Inflammatory macrophage (primary cell): ENCODE results near the gene SLC17A5.
"Not testable (repeated sequence)": the region's sequence is repeated elsewhere in the genome, so short reads cannot be mapped to it uniquely, and the experiment has no call there.

Experiments
- DNase-seq, 2 donors: peaks; one replicate each; pipeline ENCODE4 v3.0.0-alpha.2; 2020 to 2022
- total RNA-seq, 18 experiments: gene quantifications; one replicate each; lab custom pipeline; 2026; ENCODE audit warnings: mixed read lengths in 6 of 18, inconsistent platforms in 2 of 18; lab: John Stamatoyannopoulos, UW

Gene SLC17A5, protein sequence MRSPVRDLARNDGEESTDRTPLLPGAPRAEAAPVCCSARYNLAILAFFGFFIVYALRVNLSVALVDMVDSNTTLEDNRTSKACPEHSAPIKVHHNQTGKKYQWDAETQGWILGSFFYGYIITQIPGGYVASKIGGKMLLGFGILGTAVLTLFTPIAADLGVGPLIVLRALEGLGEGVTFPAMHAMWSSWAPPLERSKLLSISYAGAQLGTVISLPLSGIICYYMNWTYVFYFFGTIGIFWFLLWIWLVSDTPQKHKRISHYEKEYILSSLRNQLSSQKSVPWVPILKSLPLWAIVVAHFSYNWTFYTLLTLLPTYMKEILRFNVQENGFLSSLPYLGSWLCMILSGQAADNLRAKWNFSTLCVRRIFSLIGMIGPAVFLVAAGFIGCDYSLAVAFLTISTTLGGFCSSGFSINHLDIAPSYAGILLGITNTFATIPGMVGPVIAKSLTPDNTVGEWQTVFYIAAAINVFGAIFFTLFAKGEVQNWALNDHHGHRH
- total RNA-seq: 32.7 to 174 (median 125) reads per million in 18 experiments

DNA sequence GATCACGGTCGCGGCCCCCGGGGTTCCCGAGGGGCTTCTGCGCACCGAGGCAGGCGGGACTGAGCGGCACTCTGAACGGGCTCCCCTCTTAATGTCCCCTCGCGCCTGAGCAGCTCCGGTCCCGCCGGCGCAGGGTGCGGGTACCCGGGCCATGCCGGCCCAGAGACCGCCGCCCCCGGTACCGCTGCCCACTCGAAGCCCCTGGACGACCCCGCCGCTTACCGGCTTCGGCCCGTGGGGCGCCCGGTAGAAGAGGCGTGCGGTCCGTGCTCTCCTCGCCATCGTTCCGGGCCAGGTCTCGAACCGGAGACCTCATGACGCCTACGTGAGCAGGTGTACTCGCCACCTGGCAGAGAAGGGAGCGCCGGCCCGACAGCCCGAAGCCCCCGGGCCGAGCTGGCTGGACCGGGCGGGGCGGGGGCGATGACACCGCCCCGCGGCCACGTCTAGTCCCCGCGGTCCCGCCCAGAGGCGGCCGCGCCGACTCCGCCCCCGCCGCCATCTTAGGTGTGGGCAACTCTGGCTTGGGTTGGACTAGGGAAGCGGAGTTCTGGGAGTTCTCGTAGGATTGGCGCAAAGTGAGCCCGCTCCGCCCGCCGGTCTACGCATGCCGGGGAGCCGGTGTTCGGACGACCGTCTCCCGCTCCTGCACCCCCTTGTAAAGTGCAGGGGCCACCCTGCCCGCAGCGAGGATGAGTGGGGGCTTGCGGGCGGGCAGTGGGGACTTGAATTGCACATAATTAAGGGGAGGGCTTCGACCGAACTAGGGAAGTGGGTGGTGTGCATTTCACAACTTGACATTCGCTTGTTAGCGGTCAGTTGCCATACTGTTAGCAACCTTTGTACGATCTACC lies at the start of gene SLC17A5:
TSS of gene SLC17A5 (minus strand) at position 422 of the 854 bp plus-strand sequence. CDS start at position 316, 106 bp downstream.
- peak; percentile 97 to 98 for DNase-seq

DNA sequence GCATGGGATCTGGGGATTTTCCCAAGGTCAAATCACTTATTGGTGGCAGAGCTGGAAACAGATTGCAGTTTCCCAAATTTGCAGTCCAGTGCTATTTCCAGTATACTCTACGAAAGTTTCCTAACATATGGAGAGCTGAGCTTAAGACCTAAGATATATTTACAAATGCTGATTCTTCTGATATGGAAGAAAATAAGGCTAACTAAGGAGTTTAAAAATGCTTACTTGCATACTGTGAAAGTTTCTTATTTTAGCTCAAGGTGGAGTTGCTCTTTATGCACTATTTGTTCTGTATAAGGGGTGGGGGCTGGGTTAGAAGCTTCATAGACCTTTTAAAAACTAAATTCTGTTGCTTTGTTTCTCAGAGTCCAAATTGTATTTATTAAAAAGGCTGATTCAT lies 49.7 kb upstream of the SLC17A5 start:
- DNase-seq: no peak

GRCh38 chr6:73702444-73702843 lies 48.7 kb upstream of the SLC17A5 start:
- DNase-seq: no peak

GRCh38 chr6:73699676-73700459 lies 46.1 kb upstream of the SLC17A5 start:
- no peak for DNase-seq

GRCh38 chr6:73696966-73697655 lies 43.3 kb upstream of the SLC17A5 start:
- peak; percentile 31 to 41 for DNase-seq

- peak; percentile 77 to 80 for DNase-seq
Observed at GRCh38 chr6:73695619-73696421, 42.0 kb upstream of the SLC17A5 start, which contains the start of gene CD109. Gene CD109 (plus strand): TSS chr6:73696203. CDS start chr6:73696216, 13 bp downstream.

DNA sequence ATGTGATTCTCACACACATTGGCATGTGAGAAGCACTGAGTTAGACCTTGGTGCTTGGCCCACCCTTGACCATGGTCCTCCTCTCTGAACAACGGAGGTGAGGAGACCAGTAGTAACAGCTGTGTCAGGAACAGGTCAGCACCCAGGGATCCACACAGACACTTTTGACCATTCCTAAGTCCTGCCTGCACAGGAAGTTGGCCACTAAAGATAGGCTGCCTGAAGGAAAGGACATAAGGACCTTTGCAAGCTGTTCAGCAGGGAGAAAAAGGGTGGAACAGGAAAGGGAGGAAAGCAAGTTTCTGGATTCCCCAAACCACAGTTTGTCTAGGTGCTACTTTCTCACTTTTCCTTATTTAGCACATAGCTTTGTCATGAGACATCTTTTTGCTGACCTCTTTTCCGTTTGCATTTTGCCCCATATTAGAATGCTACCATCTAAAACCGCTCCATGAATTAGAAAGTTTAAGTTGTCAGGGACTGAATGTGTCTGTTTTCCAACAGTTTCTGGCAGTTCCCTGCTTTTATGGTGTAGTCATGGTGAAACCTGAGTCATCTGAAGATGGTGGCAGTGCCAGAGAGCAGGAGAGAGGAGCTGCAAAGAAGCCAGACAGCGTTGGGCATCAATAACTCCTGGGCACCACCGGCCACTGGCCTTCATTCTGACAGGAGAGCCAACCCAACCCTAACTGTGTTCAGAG lies 41.1 kb upstream of the SLC17A5 start:
- DNase-seq: peak in 1 of 2 donors; percentile 13

DNA sequence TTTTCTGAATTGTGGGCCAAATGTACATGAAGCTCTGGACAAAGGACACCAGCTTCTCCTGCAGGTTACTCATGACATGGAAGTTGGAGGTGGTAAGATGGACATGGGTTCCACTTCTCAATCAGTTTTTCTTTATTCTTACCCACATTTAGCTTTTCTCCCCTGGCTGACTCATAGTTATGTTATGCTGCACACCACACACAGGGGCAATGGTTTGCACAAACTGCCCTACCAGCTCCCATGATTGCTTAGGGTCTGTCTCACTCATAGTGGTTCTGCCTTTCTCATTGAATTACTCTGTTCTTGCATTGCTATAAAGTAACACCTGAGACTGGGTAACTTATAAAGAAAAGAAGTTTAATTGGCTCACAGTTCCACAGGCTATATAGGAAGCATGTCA lies 37.7 kb upstream of the SLC17A5 start:
- no peak for DNase-seq

GRCh38 chr6:73690056-73690455 lies 36.3 kb upstream of the SLC17A5 start:
- peak in 1 of 2 donors; percentile 51 for DNase-seq

DNA sequence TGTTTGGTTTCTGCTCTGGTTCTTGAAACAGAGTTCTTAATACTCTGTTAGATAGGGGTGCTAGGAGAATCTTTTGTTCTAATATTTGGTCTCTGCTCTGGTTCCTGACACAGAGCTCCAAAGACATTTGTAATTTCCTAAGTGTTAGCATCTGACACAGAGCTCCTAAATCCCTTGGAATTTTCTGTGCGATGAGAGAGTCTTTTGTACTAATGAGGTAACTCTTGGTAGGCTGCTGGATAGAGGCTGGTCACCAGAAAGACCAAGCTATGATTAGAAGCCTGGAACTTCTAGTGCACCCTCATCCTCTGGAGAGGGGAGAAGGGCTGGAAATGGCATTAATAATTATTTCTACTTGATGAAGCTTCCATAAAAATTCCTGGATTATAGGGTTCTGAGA lies 34.6 kb upstream of the SLC17A5 start:
- no peak for DNase-seq

DNA sequence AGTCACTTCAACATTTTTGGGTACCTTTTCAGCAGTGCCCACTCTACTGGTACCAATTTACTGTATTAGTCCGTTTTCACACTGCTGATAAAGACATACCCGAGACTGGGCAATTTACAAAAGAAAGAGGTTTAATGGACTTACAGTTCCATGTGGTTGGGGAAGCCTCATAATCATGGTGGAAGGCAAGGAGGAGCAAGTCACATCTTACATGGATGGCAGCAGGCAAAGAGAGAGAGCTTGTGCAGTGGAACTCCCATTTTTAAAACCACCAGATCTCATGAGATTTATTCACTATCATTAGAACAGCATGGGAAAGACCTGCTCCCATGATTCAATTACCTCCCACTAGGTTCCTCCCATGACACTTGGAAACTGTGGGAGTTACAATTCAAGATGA lies 29.8 kb upstream of the SLC17A5 start:
- DNase-seq: not testable (repeated sequence)

DNA sequence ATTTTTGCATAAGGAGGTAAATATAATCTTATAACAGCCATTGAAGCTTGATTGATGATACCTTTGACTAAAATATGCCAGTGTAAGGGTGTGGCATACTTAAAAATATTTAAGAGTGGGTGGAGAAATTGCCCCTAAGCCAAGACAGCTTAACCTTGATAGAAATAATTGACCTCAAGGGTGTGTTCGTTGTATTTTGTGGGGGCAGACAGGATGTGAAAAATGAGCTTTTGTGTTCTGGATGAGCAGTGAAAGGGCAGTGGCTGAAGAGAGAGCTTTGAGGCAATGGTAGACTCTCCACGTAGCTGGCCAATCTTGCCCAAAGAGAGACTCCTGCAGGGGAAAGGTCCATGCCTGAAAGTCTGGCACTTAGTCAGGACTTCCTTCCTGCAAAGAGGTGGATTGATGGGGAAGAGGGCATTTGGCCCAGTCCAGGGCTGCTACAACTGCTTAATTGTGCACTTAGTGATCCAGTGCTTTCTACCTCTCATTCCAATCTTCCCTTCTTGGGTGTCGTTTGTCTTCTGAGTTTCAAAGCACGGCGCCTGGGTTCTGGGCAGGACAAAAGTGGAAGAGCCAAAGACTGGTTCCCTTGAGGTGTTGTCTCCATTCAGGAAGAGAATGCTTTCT lies 26.6 kb upstream of the SLC17A5 start:
- DNase-seq: no peak

DNA sequence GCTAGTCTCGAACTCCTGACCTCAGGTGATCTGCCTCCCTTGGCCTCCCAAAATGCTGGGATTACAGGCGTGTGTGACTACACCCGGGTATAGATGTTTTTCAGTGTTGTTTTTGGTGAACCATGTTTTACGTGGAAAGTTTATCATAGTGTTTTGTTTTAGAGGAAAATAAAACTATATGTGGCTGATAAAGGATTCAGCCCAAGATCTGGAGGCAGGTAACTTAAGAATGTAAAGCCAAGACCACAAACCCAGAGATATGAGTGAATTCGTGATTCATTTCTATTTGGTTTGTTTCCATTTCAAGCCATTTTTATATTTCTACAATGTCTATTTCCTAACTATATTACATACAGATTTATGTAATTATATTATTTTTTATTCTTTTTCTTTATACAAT lies 26.1 kb upstream of the SLC17A5 start:
- DNase-seq: not testable (repeated sequence)

- no peak for DNase-seq
Observed at GRCh38 chr6:73679009-73679408, 25.2 kb upstream of the SLC17A5 start.

DNA sequence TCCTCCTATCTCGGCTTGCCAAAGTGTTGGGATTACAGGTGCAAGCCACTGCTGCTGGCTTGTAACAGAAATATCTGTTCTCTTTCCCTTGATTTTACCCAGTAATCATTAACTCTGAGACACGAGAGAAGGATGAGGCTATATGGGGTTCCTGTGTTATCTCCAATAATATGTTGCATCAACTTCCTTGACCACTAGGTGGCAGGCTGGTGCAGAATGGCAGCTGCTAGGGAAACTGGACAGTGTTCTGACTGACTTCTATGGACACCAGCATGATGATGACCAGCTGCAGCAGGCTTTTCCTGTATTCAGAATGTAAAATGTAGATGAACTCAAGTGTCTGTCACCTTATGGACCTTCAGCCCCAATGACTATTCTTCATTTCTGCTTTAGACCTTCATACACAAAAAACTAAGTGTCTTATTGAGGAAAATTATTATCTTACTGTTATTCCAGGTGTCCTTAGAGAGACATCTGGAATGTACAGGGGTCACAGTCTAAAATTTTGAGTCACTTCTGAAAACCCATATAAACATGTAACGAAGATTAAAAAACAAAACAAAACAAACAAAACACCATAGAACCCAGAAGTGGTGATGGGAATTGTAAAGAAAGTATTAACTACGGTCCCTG lies 21.8 kb upstream of the SLC17A5 start:
- DNase-seq: peak; percentile 85 to 89

DNA sequence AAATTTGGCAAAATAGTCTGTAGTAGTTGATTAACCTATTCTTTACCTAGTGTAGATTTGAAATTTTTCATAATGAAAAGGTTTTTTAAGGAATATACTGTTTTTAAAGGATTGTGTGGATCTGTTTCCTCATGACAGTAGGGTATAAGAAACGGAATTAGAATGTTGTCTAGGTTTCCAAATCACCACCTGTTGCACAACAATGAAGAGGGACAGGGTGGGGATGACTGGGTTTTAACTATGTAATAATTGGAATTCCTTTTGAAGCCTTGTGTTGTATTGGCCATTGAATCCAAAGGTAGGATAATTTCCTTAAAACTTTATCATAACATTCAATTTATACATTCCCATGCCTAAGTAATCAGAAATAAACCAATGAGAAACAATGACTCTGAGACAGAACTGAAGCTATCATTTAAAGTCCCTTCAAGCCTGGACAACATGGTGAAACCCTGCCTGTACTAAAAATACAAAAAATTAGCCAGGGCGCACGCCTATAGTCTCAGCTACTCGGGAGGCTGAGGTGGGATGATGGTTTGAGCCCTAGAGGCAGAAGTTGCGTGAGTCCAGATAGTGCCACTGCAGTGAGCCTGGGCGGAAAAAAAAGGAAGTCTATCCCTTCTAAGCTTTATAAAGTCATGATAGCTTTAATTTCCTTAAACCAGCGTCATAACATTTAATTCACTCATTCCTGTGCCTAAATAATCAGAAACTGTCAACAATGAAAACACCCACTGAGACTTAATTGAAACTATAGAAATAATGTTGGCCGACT lies 18.3 kb upstream of the SLC17A5 start:
- DNase-seq: peak; percentile 66 to 81

DNA sequence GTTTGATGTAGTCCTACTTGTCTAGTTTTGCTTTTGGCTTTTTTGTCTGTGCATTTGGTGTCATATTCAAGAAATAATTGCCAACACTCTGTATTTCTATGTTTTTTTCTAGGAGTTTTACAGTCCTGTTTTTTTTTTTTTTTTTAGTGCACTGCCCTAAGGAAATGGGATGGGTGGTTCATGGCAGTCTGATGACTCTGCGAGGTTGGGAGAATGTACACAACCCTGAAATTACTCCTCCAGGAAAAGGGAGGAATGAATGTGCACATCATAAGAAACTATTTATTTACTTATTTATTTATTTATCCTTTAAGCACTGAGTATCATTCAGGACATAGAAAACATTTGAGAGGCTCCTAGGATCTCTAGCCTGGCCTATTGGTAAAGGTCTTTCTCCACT lies 15.2 kb upstream of the SLC17A5 start:
- DNase-seq: no peak

DNA sequence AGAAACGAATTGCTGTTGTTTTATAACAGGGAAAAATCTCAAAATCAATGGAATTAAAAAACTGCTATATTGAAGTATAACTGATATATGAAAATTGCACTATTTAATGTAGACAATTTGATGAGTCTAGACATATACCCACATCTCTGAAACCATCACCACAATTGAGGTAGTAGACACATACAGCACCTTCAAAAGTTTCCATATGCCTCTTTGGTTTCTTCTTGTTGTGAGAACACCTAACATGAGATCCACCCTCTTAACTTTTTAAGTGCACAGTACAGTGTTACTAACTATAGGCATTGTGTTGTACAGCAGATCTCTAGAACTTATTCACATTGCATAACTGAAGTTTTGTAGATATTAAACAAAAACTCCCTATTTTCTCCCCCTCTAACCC lies 14.0 kb upstream of the SLC17A5 start:
- no peak for DNase-seq
